ENCODE results near the gene ERI3. TPM values are rescaled to one million over a fixed set of nuclear protein-coding genes. Genes with fewer than 3 reads are reported as not detected.

The ERI3 gene
- total and polyA plus RNA-seq, 2 donors (not counting 3 experiments of a cell fraction or from before 2014, with no cell fraction given): 45.3 to 94.0 TPM

- no peak overlapping the region for H3K27ac ChIP-seq (ENCODE audit: insufficient read depth, low read depth, low read length)
- ChIA-PET POLR2A (no interaction called here), CTCF (interaction anchor here (0.7 to 4.3 kb wide), 11 partner anchors 9 to 146 kb away, joined by 3 to 39 read pairs (median 3); partner anchors contain the start of gene DMAP1)
- H3K79me2 ChIP-seq (ENCODE audit: control insufficient read depth, insufficient read depth, low read length): no peaks in the 10 kb centered on the region
- TF ChIP-seq EZH2 (IDR thresholded peaks at IDR 0.05; ENCODE audit: borderline replicate concordance, low read depth, low read length, severe bottlenecking) (no peak), POLR2AphosphoS5 (IDR thresholded peaks at IDR 0.05; ENCODE audit: insufficient read depth, low read depth, low read length) (no peak), POLR2A (IDR thresholded peaks at IDR 0.05; ENCODE audit: low read depth, low read length) (no peak), GATA2 (IDR thresholded peaks at IDR 0.05; ENCODE audit: insufficient read depth, insufficient read length, low read depth, low read length) (no peak), JUN (IDR thresholded peaks at IDR 0.05; ENCODE audit: borderline replicate concordance, insufficient read depth, insufficient read length, low read depth) (no peak), FOS (IDR thresholded peaks at IDR 0.05; ENCODE audit: borderline replicate concordance, insufficient read depth, low read length) (no peak), MYC (IDR thresholded peaks at IDR 0.05; ENCODE audit: low read depth, low read length) (no peak), MAX (IDR thresholded peaks at IDR 0.05; ENCODE audit: insufficient read depth, insufficient read length) (no peak)
- TF ChIP-seq, protein P1, sequence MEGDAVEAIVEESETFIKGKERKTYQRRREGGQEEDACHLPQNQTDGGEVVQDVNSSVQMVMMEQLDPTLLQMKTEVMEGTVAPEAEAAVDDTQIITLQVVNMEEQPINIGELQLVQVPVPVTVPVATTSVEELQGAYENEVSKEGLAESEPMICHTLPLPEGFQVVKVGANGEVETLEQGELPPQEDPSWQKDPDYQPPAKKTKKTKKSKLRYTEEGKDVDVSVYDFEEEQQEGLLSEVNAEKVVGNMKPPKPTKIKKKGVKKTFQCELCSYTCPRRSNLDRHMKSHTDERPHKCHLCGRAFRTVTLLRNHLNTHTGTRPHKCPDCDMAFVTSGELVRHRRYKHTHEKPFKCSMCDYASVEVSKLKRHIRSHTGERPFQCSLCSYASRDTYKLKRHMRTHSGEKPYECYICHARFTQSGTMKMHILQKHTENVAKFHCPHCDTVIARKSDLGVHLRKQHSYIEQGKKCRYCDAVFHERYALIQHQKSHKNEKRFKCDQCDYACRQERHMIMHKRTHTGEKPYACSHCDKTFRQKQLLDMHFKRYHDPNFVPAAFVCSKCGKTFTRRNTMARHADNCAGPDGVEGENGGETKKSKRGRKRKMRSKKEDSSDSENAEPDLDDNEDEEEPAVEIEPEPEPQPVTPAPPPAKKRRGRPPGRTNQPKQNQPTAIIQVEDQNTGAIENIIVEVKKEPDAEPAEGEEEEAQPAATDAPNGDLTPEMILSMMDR (IDR thresholded peaks at IDR 0.05; ENCODE audit: extremely low read depth in 1 of 2, insufficient read depth in 1 of 2, low read depth in 1 of 2, low read length in 2 of 2): no peak
- H3K9me1 ChIP-seq (replicated peaks; ENCODE audit: control insufficient read depth, extremely low read depth, insufficient read depth, low read length): no peaks in the 10 kb centered on the region
- no peak overlapping the region for H2AFZ ChIP-seq (ENCODE audit: low read depth, low read length)
- DNase-seq (ENCODE audit: low read depth, low spot score) (no peak), FAIRE-seq (no peak)
- H3K9me3 ChIP-seq (replicated peaks; ENCODE audit: control insufficient read depth, insufficient read depth, low read length): no peaks in the 10 kb centered on the region
- H4K20me1 ChIP-seq (replicated peaks; ENCODE audit: control insufficient read depth, extremely low read depth, insufficient read depth, low read length): no peaks in the 10 kb centered on the region
- dilution Hi-C loops (cut with MboI; ENCODE audit: extremely low pct_ligation_motif_present, low sequenced_read_pairs) (no loop called here), intact Hi-C loops (cut with micrococcal nuclease) (loop anchor here (2.0 kb wide), 1 partner anchor 22 kb away; no protein-coding TSS in a partner anchor)
- H3K36me3 ChIP-seq (ENCODE audit: control insufficient read depth in 2 of 2, extremely low read depth in 1 of 2, insufficient read depth in 2 of 2, low read length in 2 of 2): no peaks in the 10 kb centered on the region
- no TSS peak for BruUV-seq (replicated peaks)
- H3K4me2 ChIP-seq (ENCODE audit: insufficient read depth, low read length): no peak overlapping the region
- no peak overlapping the region for H3K4me3 ChIP-seq (replicated peaks in 1 of 3; ENCODE audit: insufficient read depth in 1 of 3, low read depth in 1 of 3, low read length in 3 of 3)
- no peak overlapping the region for H3K9ac ChIP-seq (replicated peaks; ENCODE audit: extremely low read depth, insufficient read depth, low read length)
- peaks cover 11% of the 10 kb centered on the region for H3K4me1 ChIP-seq (ENCODE audit: control insufficient read depth, extremely low read depth, insufficient read depth, low read length)
- H3K27me3 ChIP-seq (ENCODE audit: control insufficient read depth in 2 of 2, insufficient read depth in 2 of 2, low read length in 2 of 2): no peaks in the 10 kb centered on the region
These were observed 116.4 kb downstream of the ERI3 start for GRCh38 chr1:44238660-44239059.

Data from endothelial cell of umbilical vein (primary cell).